K562 (cell line): Measurements from ENCODE around the gene TBCC. TPM values are rescaled to one million over a fixed set of nuclear protein-coding genes. Genes with fewer than 3 reads are reported as not detected.

ENCODE experiments used
- CTCFL ChIP-seq: IDR thresholded peaks from 2 replicates; pipeline ENCODE4 v1.6.1; 2011; ENCODE audit warnings: borderline replicate concordance, low read depth, mild to moderate bottlenecking, moderate library complexity, low read length; ENCODE audit not compliant: insufficient read depth, poor library complexity, severe bottlenecking
- E4F1 ChIP-seq: fragments of 250-450 bp; sonication (Bioruptor Pico); IDR thresholded peaks from 2 replicates; pipeline ENCODE4 v1.5.0; 2021; ENCODE audit warnings: mild to moderate bottlenecking, borderline replicate concordance
- FUS ChIP-seq: fragments of 200-400 bp; formaldehyde crosslinking; optimal IDR thresholded peaks from 2 replicates; pipeline ENCODE3; 2017; ENCODE audit warnings: low read depth, low read length
- HNRNPH1 ChIP-seq: fragments of 200-400 bp; formaldehyde crosslinking; optimal IDR thresholded peaks from 2 replicates; pipeline ENCODE3; 2017; ENCODE audit warnings: low read depth, mild to moderate bottlenecking, low read length, moderate library complexity
- LARP7 ChIP-seq: fragments of 450-650 bp; IDR thresholded peaks from 2 replicates; pipeline ENCODE4 v1.6.1; 2016
- RREB1 ChIP-seq: fragments of 250-450 bp; sonication (Bioruptor Pico); IDR thresholded peaks from 2 replicates; pipeline ENCODE4 v1.4.0; 2020
- TCF3 ChIP-seq: sonication (generic); formaldehyde crosslinking; IDR thresholded peaks from 2 replicates; pipeline ENCODE4 v1.4.0; 2020; ENCODE audit warnings: mild to moderate bottlenecking, missing genetic modification reagents
- ZNF408 ChIP-seq: fragments of 250-450 bp; sonication (Bioruptor Pico); IDR thresholded peaks from 2 replicates; pipeline ENCODE4 v1.4.0; 2020; ENCODE audit warnings: low read depth, mild to moderate bottlenecking, moderate library complexity
- polyA plus RNA-seq, 8 experiments: library from polyadenylated mRNA; depleted of rRNA in 4 of 8; stranded (reverse) in 5 of 8; unstranded in 3 of 8; fragments of >200 nt; fragmentation: Nextera tagmentation in 2 of 8; fragmentation: Illumina TruSeq in 1 of 8; extraction: Ambion mirVana in 2 of 8; extraction: Trizol in 1 of 8; gene quantifications; 2 replicates each; pipeline versions ENCODE4 v1.2.1 to v1.2.3, GENCODE V29; 2011 to 2014; ENCODE audit warnings: inconsistent platforms in 1 of 8, missing spikeins in 1 of 8
- total RNA-seq, 7 experiments: library from RNA; depleted of rRNA in 6 of 7; stranded (reverse); fragments of >200 nt in 6 of 7; fragmentation: Illumina TruSeq in 2 of 7; extraction: Trizol in 2 of 7; gene quantifications; 2 replicates each; pipeline versions ENCODE4 v1.2.1 to v1.2.3, GENCODE V29; 2011 to 2021; ENCODE audit warnings: low replicate concordance in 1 of 7

Gene TBCC
- total and polyA plus RNA-seq, 9 of the 15 experiments (the other 6 are each of a cell fraction or from before 2014, with no cell fraction given): 2.8 to 34.1 (median 23.3) TPM

- TF ChIP-seq RREB1 (CRISPR knock-in tag) (no peak), E4F1 (CRISPR knock-in tag) (no peak), TCF3 (CRISPR knock-in tag) (no peak), ZNF408 (CRISPR knock-in tag) (no peak), CTCFL (no peak), HNRNPH1 (no peak), FUS (no peak), LARP7 (no peak)
- TF ChIP-seq, all 486 proteins: peak for 0
Observed at GRCh38 chr6:42771741-42772100, 25.8 kb upstream of the TBCC start (continued).
